Cardiac muscle cell (in vitro differentiated cells and primary cell): Measurements from ENCODE around the gene CAP2. TPM values are rescaled to one million over a fixed set of nuclear protein-coding genes. Genes with fewer than 3 reads are reported as not detected.

Experiments used
- DNase-seq, 2 donors: peaks; one replicate each; pipeline versions ENCODE4 v3.0.0 to v3.0.0-alpha.2; 2010 to 2017; ENCODE audit warnings: low read depth in 1 of 2, low spot score in 1 of 2
- H3K27ac ChIP-seq: fragments of 200-600 bp; sonication (generic); 2 replicates; pipeline ENCODE4 v1.5.1; 2016
- H3K27me3 ChIP-seq: fragments of 200-600 bp; sonication (generic); 2 replicates; pipeline ENCODE4 v1.6.0; 2016; ENCODE audit warnings: control low read depth
- H3K36me3 ChIP-seq: fragments of 200-600 bp; sonication (generic); 2 replicates; pipeline ENCODE4 v1.5.1; 2016; ENCODE audit warnings: control low read depth
- H3K4me1 ChIP-seq: fragments of 200-600 bp; sonication (generic); 2 replicates; pipeline ENCODE4 v1.8.1; 2017; ENCODE audit warnings: low read depth, mild to moderate bottlenecking, mixed run types
- H3K4me3 ChIP-seq: fragments of 200-600 bp; sonication (generic); 2 replicates; pipeline ENCODE4 v1.5.1; 2016; ENCODE audit warnings: mild to moderate bottlenecking
- H3K9me3 ChIP-seq: fragments of 200-600 bp; sonication (generic); 2 replicates; pipeline ENCODE4 v1.5.1; 2017; ENCODE audit warnings: low read depth, mild to moderate bottlenecking, control low read depth
- polyA plus RNA-seq: library from polyadenylated mRNA; unstranded; fragments of >200 nt; fragmentation: Nextera tagmentation; extraction: Ambion mirVana; gene quantifications from 2 replicates; pipeline ENCODE4 v1.2.1, GENCODE V29; 2016
- total RNA-seq: library from RNA; depleted of rRNA; stranded (reverse); fragments of >200 nt; gene quantifications from 2 replicates; pipeline ENCODE4 v1.2.3, GENCODE V29; 2016
- TF ChIP-seq, protein P1 (sequence below): IDR thresholded peaks from 2 replicates; pipeline ENCODE4 v1.5.1; 2012; ENCODE audit warnings: low read depth, mild to moderate bottlenecking, low read length

Gene CAP2
- total and polyA plus RNA-seq, 2 experiments from 2014 or later, result 95.7 to 262 TPM

- Histone ChIP-seq H3K36me3 (peaks cover 2% of the 10 kb centered on the region), H3K4me1 (peaks cover 18% of the 10 kb centered on the region), H3K4me3 (no peak overlapping the region), H3K9me3 (no peaks in the 10 kb centered on the region), H3K27me3 (no peaks in the 10 kb centered on the region), H3K27ac (no peak overlapping the region)
- TF ChIP-seq, protein P1, sequence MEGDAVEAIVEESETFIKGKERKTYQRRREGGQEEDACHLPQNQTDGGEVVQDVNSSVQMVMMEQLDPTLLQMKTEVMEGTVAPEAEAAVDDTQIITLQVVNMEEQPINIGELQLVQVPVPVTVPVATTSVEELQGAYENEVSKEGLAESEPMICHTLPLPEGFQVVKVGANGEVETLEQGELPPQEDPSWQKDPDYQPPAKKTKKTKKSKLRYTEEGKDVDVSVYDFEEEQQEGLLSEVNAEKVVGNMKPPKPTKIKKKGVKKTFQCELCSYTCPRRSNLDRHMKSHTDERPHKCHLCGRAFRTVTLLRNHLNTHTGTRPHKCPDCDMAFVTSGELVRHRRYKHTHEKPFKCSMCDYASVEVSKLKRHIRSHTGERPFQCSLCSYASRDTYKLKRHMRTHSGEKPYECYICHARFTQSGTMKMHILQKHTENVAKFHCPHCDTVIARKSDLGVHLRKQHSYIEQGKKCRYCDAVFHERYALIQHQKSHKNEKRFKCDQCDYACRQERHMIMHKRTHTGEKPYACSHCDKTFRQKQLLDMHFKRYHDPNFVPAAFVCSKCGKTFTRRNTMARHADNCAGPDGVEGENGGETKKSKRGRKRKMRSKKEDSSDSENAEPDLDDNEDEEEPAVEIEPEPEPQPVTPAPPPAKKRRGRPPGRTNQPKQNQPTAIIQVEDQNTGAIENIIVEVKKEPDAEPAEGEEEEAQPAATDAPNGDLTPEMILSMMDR, result no peak
- DNase-seq, result no peak
These were observed 92.6 kb downstream of the CAP2 start for GRCh38 chr6:17485946-17486345.

- Histone ChIP-seq H3K9me3 (no peaks in the 10 kb centered on the region), H3K4me3 (no peak overlapping the region), H3K27me3 (no peaks in the 10 kb centered on the region), H3K4me1 (peaks cover 18% of the 10 kb centered on the region), H3K27ac (peak overlapping the region; percentile 26), H3K36me3 (peaks cover 2% of the 10 kb centered on the region)
- DNase-seq, result no peak
- TF ChIP-seq, protein P1, result no peak
These were observed 93.3 kb downstream of the CAP2 start for GRCh38 chr6:17486680-17487079.

DNA sequence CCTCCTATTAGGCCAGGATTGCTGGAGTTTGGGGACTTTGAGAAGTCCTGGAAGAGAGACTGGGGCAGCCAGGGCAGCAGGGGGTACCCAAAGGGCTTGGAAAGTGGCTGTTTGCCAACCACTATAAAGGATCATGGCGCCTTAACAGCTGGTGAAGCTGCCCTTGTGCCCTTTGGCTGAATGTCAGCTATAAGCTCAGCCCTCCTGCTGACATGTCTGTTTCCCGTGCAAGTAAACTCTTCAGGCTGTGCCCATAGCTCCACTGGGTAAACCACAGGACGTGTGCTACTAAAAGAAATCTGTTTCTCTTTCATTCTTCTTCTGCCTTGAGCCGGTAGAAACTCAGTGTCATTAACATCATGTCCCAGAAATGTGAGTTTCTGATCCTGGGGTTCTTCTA, 97.3 kb downstream of the CAP2 start:
- peak overlapping the region; percentile 15 for H3K27ac ChIP-seq
- H3K27me3 ChIP-seq, result no peaks in the 10 kb centered on the region
- H3K36me3 ChIP-seq, result peaks cover 4% of the 10 kb centered on the region
- DNase-seq, result no peak
- H3K4me3 ChIP-seq, result no peak overlapping the region
- no peaks in the 10 kb centered on the region for H3K4me1 ChIP-seq
- H3K9me3 ChIP-seq, result no peaks in the 10 kb centered on the region
- TF ChIP-seq, protein P1, result no peak

- Histone ChIP-seq H3K9me3 (no peaks in the 10 kb centered on the region), H3K27me3 (no peaks in the 10 kb centered on the region), H3K4me1 (no peaks in the 10 kb centered on the region), H3K27ac (no peak overlapping the region), H3K4me3 (no peak overlapping the region), H3K36me3 (peaks cover 4% of the 10 kb centered on the region)
- no peak for DNase-seq
- TF ChIP-seq, protein P1, result no peak
These were observed 98.2 kb downstream of the CAP2 start for GRCh38 chr6:17491416-17492142.

DNA sequence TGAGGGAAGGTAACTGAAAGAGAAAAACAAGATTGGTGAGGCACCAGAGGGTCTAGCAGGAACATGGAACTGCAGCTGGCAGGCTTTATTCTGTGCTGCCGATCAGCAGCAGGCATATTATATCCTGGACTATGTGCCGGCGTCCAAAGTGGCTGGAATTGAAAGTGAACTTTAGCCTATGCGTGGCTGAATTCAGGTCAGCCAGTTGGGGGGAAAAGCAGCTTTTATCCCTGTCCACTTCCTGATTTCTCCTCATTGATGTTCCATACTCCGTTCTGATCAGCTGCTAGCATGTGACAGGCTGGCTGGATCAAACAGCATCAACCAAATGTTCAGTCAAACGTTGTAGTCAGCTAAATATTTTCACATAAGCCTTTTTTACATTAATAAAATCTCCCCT, 99.0 kb downstream of the CAP2 start:
- Histone ChIP-seq H3K36me3 (peaks cover 4% of the 10 kb centered on the region), H3K9me3 (no peaks in the 10 kb centered on the region), H3K27ac (peak overlapping the region; percentile 20), H3K27me3 (no peaks in the 10 kb centered on the region), H3K4me3 (no peak overlapping the region), H3K4me1 (no peaks in the 10 kb centered on the region)
- TF ChIP-seq, protein P1, result no peak
- DNase-seq, result no peak
